Activated CD8-positive, alpha-beta memory T cell treated with anti-CD3 and anti-CD28 coated beads, Interleukin-2, amount 10 ng/mL, durations not matched to agents 7 days and 5 days (primary cell): ENCODE measurements around the gene DYDC2. TPM values are rescaled to one million over a fixed set of nuclear protein-coding genes. Genes with fewer than 3 reads are reported as not detected.
"Not testable (repeated sequence)": the region's sequence is repeated elsewhere in the genome, so short reads cannot be mapped to it uniquely, and the experiment has no call there.

Source experiments
- ATAC-seq: fragments of 150-1000 bp; cut with Tn5 transposase; one replicate; pipeline ENCODE4 v1.10.0; 2021; ENCODE audit warnings: moderate library complexity
- CTCF ChIA-PET: fragments of 350-600 bp; sonication (Branson Sonifier 250); formaldehyde crosslinking; loops from one replicate; lab custom pipeline; 2021; ENCODE audit warnings: antibody characterized with exemption; lab: Charles Lee
- DNase-seq: peaks from one replicate; pipeline ENCODE4 v3.0.0-alpha.2; 2020
- H3K27ac Mint-ChIP-seq: one replicate; pipeline ENCODE4 v1.8.0; 2021; ENCODE audit warnings: mild to moderate bottlenecking, mixed read lengths
- H3K27me3 Mint-ChIP-seq: one replicate; pipeline ENCODE4 v1.8.0; 2021; ENCODE audit warnings: mixed read lengths
- H3K36me3 Mint-ChIP-seq: one replicate; pipeline ENCODE4 v1.8.0; 2021; ENCODE audit warnings: mild to moderate bottlenecking, mixed read lengths
- H3K4me1 Mint-ChIP-seq: one replicate; pipeline ENCODE4 v1.8.0; 2021; ENCODE audit warnings: mixed read lengths
- H3K4me3 Mint-ChIP-seq: one replicate; pipeline ENCODE4 v1.8.0; 2021; ENCODE audit warnings: mild to moderate bottlenecking, moderate library complexity, mixed read lengths
- H3K9me3 Mint-ChIP-seq: one replicate; pipeline ENCODE4 v1.8.0; 2022; ENCODE audit warnings: low read depth, mixed read lengths
- total RNA-seq, 2 experiments: library from RNA; stranded (reverse); gene quantifications; one replicate each; pipeline ENCODE4 v1.2.3, GENCODE V29; 2021

Gene DYDC2
- total RNA-seq, 2 experiments from 2014 or later = not detected

- Mint-ChIP-seq H3K27me3 (peaks cover 19% of the 10 kb centered on the region), H3K27ac (no peak overlapping the region), H3K36me3 (no peaks in the 10 kb centered on the region), H3K9me3 (no peaks in the 10 kb centered on the region), H3K4me3 (no peak overlapping the region), H3K4me1 (peaks cover 11% of the 10 kb centered on the region)
- DNase-seq (no peak), ATAC-seq (no peak)
- CTCF ChIA-PET = interaction anchor here (0.5 to 2.0 kb wide), 3 partner anchors 34 to 112 kb away, joined by 5 to 8 read pairs (median 5); no protein-coding TSS in a partner anchor
These were observed 53.5 kb downstream of the DYDC2 start for GRCh38 chr10:80410122-80410521.

GRCh38 chr10:80410578-80411145 lies 54.1 kb downstream of the DYDC2 start:
- Mint-ChIP-seq H3K4me3 (no peak overlapping the region), H3K27me3 (peaks cover 16% of the 10 kb centered on the region), H3K27ac (no peak overlapping the region), H3K9me3 (no peaks in the 10 kb centered on the region), H3K36me3 (no peaks in the 10 kb centered on the region), H3K4me1 (peaks cover 11% of the 10 kb centered on the region)
- CTCF ChIA-PET = interaction anchor here (0.5 to 2.0 kb wide), 3 partner anchors 33 to 111 kb away, joined by 3 to 8 read pairs (median 5); no protein-coding TSS in a partner anchor
- DNase-seq (no peak), ATAC-seq (no peak)

- Mint-ChIP-seq H3K4me3 (no peak overlapping the region), H3K36me3 (no peaks in the 10 kb centered on the region), H3K4me1 (peaks cover 11% of the 10 kb centered on the region), H3K9me3 (no peaks in the 10 kb centered on the region), H3K27ac (no peak overlapping the region), H3K27me3 (peaks cover 12% of the 10 kb centered on the region)
- CTCF ChIA-PET = interaction anchor here (1.1 to 2.0 kb wide), 3 partner anchors 33 to 189 kb away, joined by 3 to 8 read pairs (median 3); no protein-coding TSS in a partner anchor
- ATAC-seq (no peak), DNase-seq (no peak)
These were observed 54.7 kb downstream of the DYDC2 start for GRCh38 chr10:80411267-80411668.

GRCh38 chr10:80411681-80412220 lies 55.2 kb downstream of the DYDC2 start:
- CTCF ChIA-PET = interaction anchor here (1.1 kb wide), 2 partner anchors 34 to 188 kb away, joined by 3 read pairs; no protein-coding TSS in a partner anchor
- Mint-ChIP-seq H3K36me3 (no peaks in the 10 kb centered on the region), H3K27ac (no peak overlapping the region), H3K9me3 (no peaks in the 10 kb centered on the region), H3K4me3 (no peak overlapping the region), H3K27me3 (peaks cover 8% of the 10 kb centered on the region), H3K4me1 (peaks cover 11% of the 10 kb centered on the region)
- ATAC-seq (no peak), DNase-seq (no peak)

GRCh38 chr10:80412486-80412885 lies 55.9 kb downstream of the DYDC2 start:
- CTCF ChIA-PET = no interaction called here
- Mint-ChIP-seq H3K4me3 (no peak overlapping the region), H3K4me1 (peaks cover 10% of the 10 kb centered on the region), H3K36me3 (no peaks in the 10 kb centered on the region), H3K27me3 (peaks cover 5% of the 10 kb centered on the region), H3K27ac (no peak overlapping the region), H3K9me3 (no peaks in the 10 kb centered on the region)
- ATAC-seq = no peak
- no peak for DNase-seq

GRCh38 chr10:80413271-80413996 lies 56.9 kb downstream of the DYDC2 start:
- Mint-ChIP-seq H3K27ac (no peak overlapping the region), H3K4me3 (no peak overlapping the region), H3K4me1 (peaks cover 7% of the 10 kb centered on the region), H3K9me3 (no peaks in the 10 kb centered on the region), H3K27me3 (peaks cover 2% of the 10 kb centered on the region), H3K36me3 (no peaks in the 10 kb centered on the region)
- CTCF ChIA-PET = no interaction called here
- DNase-seq = no peak
- no peak for ATAC-seq

- CTCF ChIA-PET = no interaction called here
- peaks cover 5% of the 10 kb centered on the region for H3K4me1 Mint-ChIP-seq
- no peak overlapping the region for H3K27ac Mint-ChIP-seq
These were observed 57.7 kb downstream of the DYDC2 start for GRCh38 chr10:80414142-80414895.

GRCh38 chr10:80415734-80416478 lies 59.3 kb downstream of the DYDC2 start:
- no peaks in the 10 kb centered on the region for H3K27me3 Mint-ChIP-seq
- DNase-seq (no peak), ATAC-seq (no peak)
- no peak overlapping the region for H3K4me3 Mint-ChIP-seq
- CTCF ChIA-PET = interaction anchor here (0.6 kb wide), 1 partner anchor 42 kb away, joined by 3 read pairs; no protein-coding TSS in a partner anchor
- no peaks in the 10 kb centered on the region for H3K36me3 Mint-ChIP-seq
- H3K4me1 Mint-ChIP-seq = peaks cover 5% of the 10 kb centered on the region
- H3K9me3 Mint-ChIP-seq = no peaks in the 10 kb centered on the region
- no peak overlapping the region for H3K27ac Mint-ChIP-seq

More at GRCh38 chr10:80414142-80414895, 57.7 kb downstream of the DYDC2 start:
- DNase-seq = no peak
- H3K27me3 Mint-ChIP-seq = no peaks in the 10 kb centered on the region
- ATAC-seq = no peak
- H3K9me3 Mint-ChIP-seq = no peaks in the 10 kb centered on the region
- no peak overlapping the region for H3K4me3 Mint-ChIP-seq
- H3K36me3 Mint-ChIP-seq = no peaks in the 10 kb centered on the region

GRCh38 chr10:80416479-80417098 lies 60.0 kb downstream of the DYDC2 start:
- Mint-ChIP-seq H3K36me3 (no peaks in the 10 kb centered on the region), H3K27me3 (no peaks in the 10 kb centered on the region), H3K9me3 (no peaks in the 10 kb centered on the region), H3K27ac (no peak overlapping the region), H3K4me1 (peaks cover 5% of the 10 kb centered on the region), H3K4me3 (no peak overlapping the region)
- CTCF ChIA-PET = interaction anchor here (0.6 kb wide), 1 partner anchor 42 kb away, joined by 3 read pairs; no protein-coding TSS in a partner anchor
- DNase-seq = no peak
- no peak for ATAC-seq

- H3K4me3 Mint-ChIP-seq, CTCF ChIA-PET, H3K27me3 Mint-ChIP-seq, H3K27ac Mint-ChIP-seq, DNase-seq, ATAC-seq, H3K36me3 Mint-ChIP-seq, H3K9me3 Mint-ChIP-seq, H3K4me1 Mint-ChIP-seq: not testable (repeated sequence)
These were observed 60.7 kb downstream of the DYDC2 start for GRCh38 chr10:80417256-80417655.
